Stimulated activated CD4-positive, alpha-beta T cell treated with anti-CD3 and anti-CD28 coated beads, Interleukin-12 subunit alpha, Interleukin-12 subunit beta, amount 100 ng/mL, for 24 hours (primary cell): Measurements from ENCODE around the gene HRAS.

ENCODE experiments used
- DNase-seq, 2 experiments: peaks; one replicate each; pipeline ENCODE4 v3.0.0-alpha.2; 2020; ENCODE audit warnings: low read depth in 2 of 2

Gene HRAS

GRCh38 chr11:567629-568292 is 32.4 kb upstream of the HRAS start:
- no peak for DNase-seq

- DNase-seq: no peak
These were observed 31.7 kb upstream of the HRAS start for GRCh38 chr11:567011-567628.

GRCh38 chr11:565921-566509 is 30.6 kb upstream of the HRAS start:
- no peak for DNase-seq

- DNase-seq: no peak
These were observed 28.6 kb upstream of the HRAS start for GRCh38 chr11:563812-564578.

- DNase-seq: no peak
These were observed 27.9 kb upstream of the HRAS start for GRCh38 chr11:563066-563811.

- DNase-seq: no peak
These were observed 26.8 kb upstream of the HRAS start for GRCh38 chr11:562046-562645.

- no peak for DNase-seq
These were observed 26.0 kb upstream of the HRAS start for GRCh38 chr11:561148-562003.

- peak; percentile 90 to 94 for DNase-seq
These were observed 25.1 kb upstream of the HRAS start, which contains the start of the genes LMNTD2 and RASSF7 for GRCh38 chr11:560305-561147. LMNTD2 (minus strand) TSS chr11:560738; CDS start chr11:560716, 22 bp downstream. RASSF7 (plus strand) TSS chr11:560970; CDS start chr11:561769, 799 bp downstream.

GRCh38 chr11:559712-560304 is 24.4 kb upstream of the HRAS start:
- DNase-seq: no peak

GRCh38 chr11:559020-559620 is 23.7 kb upstream of the HRAS start:
- DNase-seq: no peak

GRCh38 chr11:558503-558902 is 23.1 kb upstream of the HRAS start:
- DNase-seq: no peak

GRCh38 chr11:557328-558132 is 22.2 kb upstream of the HRAS start:
- no peak for DNase-seq

GRCh38 chr11:556662-557256 is 21.4 kb upstream of the HRAS start:
- DNase-seq: no peak

GRCh38 chr11:555780-556661 is 20.6 kb upstream of the HRAS start:
- no peak for DNase-seq

GRCh38 chr11:555227-555779 is 19.9 kb upstream of the HRAS start:
- no peak for DNase-seq
